ENCODE results near the gene NDUFA5. TPM values are rescaled to one million over a fixed set of nuclear protein-coding genes. Genes with fewer than 3 reads are reported as not detected.

Gene NDUFA5
- total RNA-seq, 4 donors from 2014 or later: 29.9 to 78.3 (median 56.8) TPM

- H3K4me3 ChIP-seq: no peak overlapping the region
- H3K27me3 ChIP-seq: no peaks in the 10 kb centered on the region
- no peak for DNase-seq
- in situ Hi-C loops (cut with MboI; ENCODE audit: low pct_ligation_motif_present in 1 of 4, low pct_unique_long_range_greater_than_20kb in 1 of 4, low sequenced_read_pairs in 3 of 4) (loop anchor here in 1 of 4 donors (25.0 kb wide), 1 partner anchor 109 kb away; no protein-coding TSS in a partner anchor), intact Hi-C loops (cut with DNase I; ENCODE audit: low total_unique reads) (no loop called here)
- WGBS, 2 donors (ENCODE audit: low coverage in 1 of 2): 50 to 60% methylated on average over 1 of the region's 1 CpG
- H3K4me1 ChIP-seq: no peaks in the 10 kb centered on the region
- H3K36me3 ChIP-seq: no peaks in the 10 kb centered on the region
- no peaks in the 10 kb centered on the region for H3K9me3 ChIP-seq
- TF ChIP-seq EP300 (IDR thresholded peaks at IDR 0.05; ENCODE audit: low read depth) (no peak), POLR2A (IDR thresholded peaks at IDR 0.05) (no peak), CTCF (IDR thresholded peaks at IDR 0.05) (no peak), POLR2AphosphoS5 (IDR thresholded peaks at IDR 0.05) (no peak)
- H3K27ac ChIP-seq: no peak overlapping the region
These were observed 13.6 kb upstream of the NDUFA5 start for GRCh38 chr7:123571187-123571586.

GRCh38 chr7:123570390-123571182 is 13.0 kb upstream of the NDUFA5 start:
- H3K36me3 ChIP-seq: no peaks in the 10 kb centered on the region
- 49% methylated on average over 4 of the region's 4 CpGs; no CpG with 5 or more reads in 1 of the 2 donors for WGBS, 2 donors (ENCODE audit: low coverage in 1 of 2)
- H3K4me3 ChIP-seq: no peak overlapping the region
- H3K27ac ChIP-seq: no peak overlapping the region
- H3K4me1 ChIP-seq: no peaks in the 10 kb centered on the region
- no peaks in the 10 kb centered on the region for H3K27me3 ChIP-seq
- no peak for DNase-seq
- no peaks in the 10 kb centered on the region for H3K9me3 ChIP-seq
- intact Hi-C loops (cut with DNase I; ENCODE audit: low total_unique reads): no loop called here
- TF ChIP-seq POLR2A (IDR thresholded peaks at IDR 0.05) (no peak), CTCF (IDR thresholded peaks at IDR 0.05) (no peak), POLR2AphosphoS5 (IDR thresholded peaks at IDR 0.05) (no peak), EP300 (IDR thresholded peaks at IDR 0.05; ENCODE audit: low read depth) (no peak)
- in situ Hi-C loops (cut with MboI; ENCODE audit: low pct_ligation_motif_present in 1 of 4, low pct_unique_long_range_greater_than_20kb in 1 of 4, low sequenced_read_pairs in 3 of 4): loop anchor here in 1 of 4 donors (25.0 kb wide), 1 partner anchor 108 kb away; no protein-coding TSS in a partner anchor

- Histone ChIP-seq H3K27me3 (no peaks in the 10 kb centered on the region), H3K4me1 (no peaks in the 10 kb centered on the region), H3K27ac (no peak overlapping the region), H3K9me3 (no peaks in the 10 kb centered on the region), H3K4me3 (no peak overlapping the region), H3K36me3 (no peaks in the 10 kb centered on the region)
- DNase-seq: no peak
- TF ChIP-seq POLR2AphosphoS5 (IDR thresholded peaks at IDR 0.05): no peak
- no peak for TF ChIP-seq CTCF (IDR thresholded peaks at IDR 0.05)
- no peak for TF ChIP-seq POLR2A (IDR thresholded peaks at IDR 0.05)
- TF ChIP-seq EP300 (IDR thresholded peaks at IDR 0.05; ENCODE audit: low read depth): no peak
- intact Hi-C loops (cut with DNase I; ENCODE audit: low total_unique reads) (no loop called here), in situ Hi-C loops (cut with MboI; ENCODE audit: low pct_ligation_motif_present in 1 of 4, low pct_unique_long_range_greater_than_20kb in 1 of 4, low sequenced_read_pairs in 3 of 4) (loop anchor here in 1 of 4 donors (25.0 kb wide), 1 partner anchor 107 kb away; no protein-coding TSS in a partner anchor)
- WGBS, 2 donors (ENCODE audit: low coverage in 1 of 2): 53 to 59% methylated on average over 2 of the region's 2 CpGs
These were observed 11.9 kb upstream of the NDUFA5 start for GRCh38 chr7:123569352-123570010.

- in situ Hi-C loops (cut with MboI; ENCODE audit: low pct_ligation_motif_present in 1 of 4, low pct_unique_long_range_greater_than_20kb in 1 of 4, low sequenced_read_pairs in 3 of 4): loop anchor here in 1 of 4 donors (25.0 kb wide), 1 partner anchor 100 kb away; no protein-coding TSS in a partner anchor
- intact Hi-C loops (cut with DNase I; ENCODE audit: low total_unique reads): no loop called here
- H3K4me1 ChIP-seq: peaks cover 0 to 7% (median 0%) of the 10 kb centered on the region in 4 donors
These were observed 4.5 kb upstream of the NDUFA5 start for GRCh38 chr7:123562121-123562520.

More at GRCh38 chr7:123562121-123562520, 4.5 kb upstream of the NDUFA5 start:
- no peak for TF ChIP-seq EP300 (IDR thresholded peaks at IDR 0.05; ENCODE audit: low read depth)
- no peak for TF ChIP-seq POLR2AphosphoS5 (IDR thresholded peaks at IDR 0.05)
- no peak for TF ChIP-seq POLR2A (IDR thresholded peaks at IDR 0.05)
- no peak for TF ChIP-seq CTCF (IDR thresholded peaks at IDR 0.05)
- H3K9me3 ChIP-seq: no peaks in the 10 kb centered on the region
- H3K36me3 ChIP-seq: no peaks in the 10 kb centered on the region
- DNase-seq: no peak
- H3K4me3 ChIP-seq: no peak overlapping the region
- no peak overlapping the region for H3K27ac ChIP-seq
- no peaks in the 10 kb centered on the region for H3K27me3 ChIP-seq
